Medulla oblongata (tissue), 1 donor: Measurements from ENCODE around the gene SPOP.

Experiments
- DNase-seq: peaks from one replicate; pipeline ENCODE4 v3.0.0-alpha.2; 2015; ENCODE audit errors: extremely low spot score

Gene SPOP

GRCh38 chr17:49585422-49586027 lies 92.4 kb downstream of the SPOP start:
- DNase-seq, result no peak

GRCh38 chr17:49583889-49584288 lies 94.0 kb downstream of the SPOP start:
- no peak for DNase-seq

- no peak for DNase-seq
These were observed 94.7 kb downstream of the SPOP start for GRCh38 chr17:49583226-49583625.

GRCh38 chr17:49582789-49583188 lies 95.1 kb downstream of the SPOP start:
- no peak for DNase-seq

GRCh38 chr17:49582055-49582722 lies 95.7 kb downstream of the SPOP start:
- DNase-seq, result no peak

GRCh38 chr17:49581648-49581998 lies 96.3 kb downstream of the SPOP start:
- DNase-seq, result no peak

GRCh38 chr17:49580981-49581647 lies 96.8 kb downstream of the SPOP start:
- DNase-seq, result no peak

DNA sequence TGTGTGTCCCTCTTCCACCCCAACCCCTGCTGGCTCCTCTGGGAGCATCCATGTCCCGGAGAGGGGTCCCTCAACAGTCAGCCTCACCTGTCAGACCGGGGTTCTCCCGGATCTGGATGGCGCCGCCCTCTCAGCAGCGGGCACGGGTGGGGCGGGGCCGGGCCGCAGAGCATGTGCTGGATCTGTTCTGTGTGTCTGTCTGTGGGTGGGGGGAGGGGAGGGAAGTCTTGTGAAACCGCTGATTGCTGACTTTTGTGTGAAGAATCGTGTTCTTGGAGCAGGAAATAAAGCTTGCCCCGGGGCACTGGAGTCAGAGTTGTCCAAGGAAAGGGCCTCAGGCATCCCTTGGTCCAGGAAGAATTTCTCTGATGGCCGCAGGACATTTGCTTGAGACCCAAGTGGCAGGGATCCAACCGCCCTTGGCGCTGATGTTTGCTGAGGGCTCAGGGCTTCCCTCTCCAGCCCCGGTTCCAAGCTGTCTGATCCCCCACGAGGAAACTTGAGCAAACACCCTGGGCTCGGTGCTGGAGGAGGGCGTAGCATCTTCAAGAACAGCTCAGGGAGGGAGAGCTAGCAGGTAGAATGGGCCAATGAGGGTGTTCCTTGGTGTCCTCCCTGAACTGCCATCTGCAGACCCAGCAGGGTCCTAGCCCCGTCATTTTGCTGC lies 97.7 kb downstream of the SPOP start:
- DNase-seq, result no peak

DNA sequence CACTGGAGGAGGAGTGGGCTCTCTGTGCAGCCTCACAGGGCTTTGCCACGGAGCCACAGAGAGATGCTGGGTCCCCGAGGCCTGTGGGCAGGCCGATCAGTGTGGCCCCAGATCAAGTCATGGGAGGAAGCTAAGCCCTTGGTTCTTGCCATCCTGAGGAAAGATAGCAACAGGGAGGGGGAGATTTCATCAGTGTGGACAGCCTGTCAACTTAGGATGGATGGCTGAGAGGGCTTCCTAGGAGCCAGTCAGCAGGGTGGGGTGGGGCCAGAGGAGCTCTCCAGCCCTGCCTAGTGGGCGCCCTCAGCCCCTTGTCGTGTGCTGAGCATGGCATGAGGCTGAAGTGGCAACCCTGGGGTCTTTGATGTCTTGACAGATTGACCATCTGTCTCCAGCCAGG lies 98.4 kb downstream of the SPOP start:
- no peak for DNase-seq

- no peak for DNase-seq
These were observed 98.9 kb downstream of the SPOP start for GRCh38 chr17:49578952-49579500.

DNA sequence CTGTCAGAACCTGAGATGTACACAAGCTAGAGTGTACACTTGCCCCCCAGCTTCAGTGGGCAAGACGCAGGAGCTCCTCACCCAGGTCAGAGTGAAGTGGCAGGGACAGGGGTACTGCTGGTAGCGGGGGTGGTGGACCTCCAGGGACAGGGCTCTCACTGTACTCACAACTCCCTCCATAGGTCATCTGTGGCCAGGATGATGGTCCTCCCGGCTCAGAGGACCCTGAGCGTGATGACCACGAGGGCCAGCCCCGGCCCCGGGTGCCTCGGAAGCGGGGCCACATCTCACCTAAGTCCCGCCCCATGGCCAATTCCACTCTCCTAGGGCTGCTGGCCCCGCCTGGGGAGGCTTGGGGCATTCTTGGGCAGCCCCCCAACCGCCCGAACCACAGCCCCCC lies 99.5 kb downstream of the SPOP start:
- DNase-seq, result no peak

GRCh38 chr17:49577963-49578362 lies 99.9 kb downstream of the SPOP start:
- DNase-seq, result no peak

DNA sequence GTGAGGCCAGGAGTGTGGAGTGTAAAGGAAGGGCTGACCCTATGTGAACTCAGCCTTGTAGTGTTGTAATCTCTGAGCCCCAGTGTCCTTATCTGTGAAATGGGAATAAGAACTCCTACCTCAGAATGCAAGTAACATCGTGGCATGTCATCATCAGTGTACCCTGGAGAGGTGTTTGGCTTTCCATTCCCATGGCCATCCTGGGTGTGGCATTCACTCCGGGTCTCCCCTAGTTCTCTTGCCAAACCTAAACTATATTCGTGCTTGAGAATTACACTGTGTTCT lies 100.3 kb downstream of the SPOP start:
- DNase-seq, result no peak

GRCh38 chr17:49576917-49577649 lies 100.8 kb downstream of the SPOP start:
- DNase-seq, result no peak

DNA sequence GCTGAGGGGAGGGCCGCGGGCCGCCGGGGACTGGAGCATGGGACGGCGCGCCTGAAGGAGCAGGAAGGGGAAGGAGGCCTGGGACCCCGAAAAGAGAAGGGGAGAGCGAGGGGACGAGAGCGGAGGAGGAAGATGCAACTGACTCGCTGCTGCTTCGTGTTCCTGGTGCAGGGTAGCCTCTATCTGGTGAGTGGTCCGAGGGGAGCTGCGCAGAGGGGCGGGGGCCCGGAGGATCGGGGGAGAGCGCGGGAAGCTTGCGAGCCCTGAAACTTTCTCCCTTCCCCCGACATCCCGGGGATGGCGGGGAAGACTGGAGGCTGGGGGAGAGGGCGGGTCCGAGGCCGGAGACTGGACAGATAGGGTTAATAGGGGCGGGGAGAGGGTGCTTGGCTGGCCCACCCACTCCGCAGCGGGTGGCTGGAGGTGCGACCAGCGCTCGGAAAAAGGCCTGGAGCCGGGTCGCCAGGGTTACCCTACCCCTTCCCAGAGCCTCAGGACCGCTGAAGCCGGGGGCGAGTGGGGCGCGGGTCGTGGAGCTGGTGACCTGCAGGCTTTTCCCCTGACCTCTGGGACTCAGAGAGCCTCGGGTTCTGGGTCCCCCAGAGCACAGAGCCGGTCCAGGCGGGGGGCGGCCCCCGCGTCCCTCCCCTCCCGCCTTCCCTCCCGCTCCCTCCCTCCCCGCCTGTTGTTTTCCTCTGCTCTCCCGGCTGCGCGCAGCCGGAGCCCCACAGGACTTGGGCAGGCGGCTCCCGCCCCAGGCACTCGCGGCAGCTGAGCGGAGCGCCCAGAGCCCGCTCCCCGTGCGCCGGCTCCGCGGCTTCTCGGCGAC lies 101.6 kb downstream of the SPOP start:
- peak; percentile 31 for DNase-seq

DNA sequence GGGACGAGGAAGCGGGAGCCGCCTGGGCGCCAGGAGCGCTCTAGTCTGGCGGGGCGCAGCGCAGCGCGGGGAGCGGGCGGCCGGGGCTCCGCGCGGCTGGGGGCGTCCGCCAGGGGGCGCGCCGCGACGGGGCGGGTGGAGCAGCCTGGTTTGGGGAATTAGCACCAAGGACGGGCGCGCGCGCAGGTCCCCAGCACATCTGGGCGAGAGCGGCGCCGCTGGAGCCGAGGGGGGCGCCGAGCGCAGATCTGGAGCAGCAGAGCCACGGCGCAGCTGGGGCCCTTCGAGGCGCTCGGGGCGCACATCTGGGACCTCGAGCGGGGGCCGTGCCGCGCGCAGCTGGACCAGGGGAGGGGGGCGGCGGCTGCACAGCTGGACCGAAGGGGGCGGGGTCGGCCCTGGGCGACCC lies 102.2 kb downstream of the SPOP start, which contains the start of gene NXPH3:
Gene NXPH3 (plus strand): TSS at position 193 of the 409 bp plus-strand sequence. CDS start 349 bp downstream, outside the sequence.
- no peak for DNase-seq

- DNase-seq, result no peak
These were observed 102.8 kb downstream of the SPOP start for GRCh38 chr17:49574945-49575678.

- DNase-seq, result peak; percentile 35
These were observed 103.5 kb downstream of the SPOP start for GRCh38 chr17:49574323-49574781.

GRCh38 chr17:49573510-49574322 lies 104.2 kb downstream of the SPOP start:
- no peak for DNase-seq
